Muscle layer of duodenum (tissue), 2 donors: ENCODE measurements around the gene RGL1.

Source experiments
- H3K27ac ChIP-seq: one replicate; pipeline ENCODE4 v1.7.0; 2013; ENCODE audit warnings: mild to moderate bottlenecking, low read length
- H3K27me3 ChIP-seq: one replicate; pipeline ENCODE4 v1.7.0; 2013; ENCODE audit warnings: low read depth, mild to moderate bottlenecking, control low read depth, low read length
- H3K36me3 ChIP-seq, 2 donors: one replicate each; pipeline ENCODE4 v1.7.0; 2013; ENCODE audit warnings: low read length in 2 of 2, control low read depth in 1 of 2, mild to moderate bottlenecking in 1 of 2; ENCODE audit not compliant: insufficient read depth in 2 of 2, control insufficient read depth in 1 of 2
- H3K4me1 ChIP-seq, 2 donors: one replicate each; pipeline ENCODE4 v1.7.0; 2013; ENCODE audit warnings: low read length in 2 of 2, mild to moderate bottlenecking in 2 of 2, control low read depth in 1 of 2, moderate library complexity in 1 of 2; ENCODE audit not compliant: insufficient read depth in 2 of 2, control insufficient read depth in 1 of 2
- H3K4me3 ChIP-seq, 2 donors: one replicate each; pipeline ENCODE4 v1.7.0; 2013; ENCODE audit warnings: low read length in 2 of 2, low read depth in 1 of 2, mild to moderate bottlenecking in 1 of 2
- H3K9me3 ChIP-seq, 2 donors: one replicate each; pipeline ENCODE4 v1.7.0; 2013; ENCODE audit warnings: low read length in 2 of 2, control low read depth in 1 of 2, mild to moderate bottlenecking in 1 of 2; ENCODE audit not compliant: control insufficient read depth in 1 of 2
- donor health status: healthy.

Gene RGL1

GRCh38 chr1:183945428-183946319 is 140.8 kb downstream of the RGL1 start:
- Histone ChIP-seq H3K4me1 (no peaks in the 10 kb centered on the region), H3K36me3 (peaks cover 0 to 4% of the 10 kb centered on the region in 2 donors), H3K27me3 (no peaks in the 10 kb centered on the region), H3K9me3 (no peaks in the 10 kb centered on the region), H3K4me3 (no peak overlapping the region), H3K27ac (no peak overlapping the region)

- peaks cover 0 to 6% of the 10 kb centered on the region in 2 donors for H3K36me3 ChIP-seq
- no peaks in the 10 kb centered on the region for H3K4me1 ChIP-seq
- H3K9me3 ChIP-seq, result no peaks in the 10 kb centered on the region
- H3K27ac ChIP-seq, result no peak overlapping the region
- no peak overlapping the region for H3K4me3 ChIP-seq
- H3K27me3 ChIP-seq, result no peaks in the 10 kb centered on the region
These were observed 141.3 kb downstream of the RGL1 start for GRCh38 chr1:183946320-183946613.

- no peaks in the 10 kb centered on the region for H3K4me1 ChIP-seq
- H3K27me3 ChIP-seq, result no peaks in the 10 kb centered on the region
- H3K4me3 ChIP-seq, result no peak overlapping the region
- no peaks in the 10 kb centered on the region for H3K9me3 ChIP-seq
- H3K36me3 ChIP-seq, result peaks cover 0 to 6% of the 10 kb centered on the region in 2 donors
- H3K27ac ChIP-seq, result no peak overlapping the region
These were observed 143.1 kb downstream of the RGL1 start for GRCh38 chr1:183947988-183948387.

- Histone ChIP-seq H3K4me1 (no peaks in the 10 kb centered on the region), H3K9me3 (no peaks in the 10 kb centered on the region), H3K27me3 (no peaks in the 10 kb centered on the region), H3K27ac (no peak overlapping the region), H3K4me3 (no peak overlapping the region), H3K36me3 (peaks cover 0 to 6% of the 10 kb centered on the region in 2 donors)
These were observed 147.2 kb downstream of the RGL1 start for GRCh38 chr1:183952101-183952500.

- no peak overlapping the region for H3K4me3 ChIP-seq
- H3K27me3 ChIP-seq, result no peaks in the 10 kb centered on the region
- H3K36me3 ChIP-seq, result peaks cover 0 to 6% of the 10 kb centered on the region in 2 donors
- H3K27ac ChIP-seq, result no peak overlapping the region
- H3K4me1 ChIP-seq, result no peaks in the 10 kb centered on the region
- no peaks in the 10 kb centered on the region for H3K9me3 ChIP-seq
These were observed 148.1 kb downstream of the RGL1 start for GRCh38 chr1:183953031-183953430.

- Histone ChIP-seq H3K4me3 (no peak overlapping the region), H3K36me3 (peaks cover 0 to 6% of the 10 kb centered on the region in 2 donors), H3K4me1 (no peaks in the 10 kb centered on the region), H3K27ac (no peak overlapping the region), H3K9me3 (no peaks in the 10 kb centered on the region), H3K27me3 (no peaks in the 10 kb centered on the region)
These were observed 149.6 kb downstream of the RGL1 start for GRCh38 chr1:183954496-183954895.

- Histone ChIP-seq H3K27ac (no peak overlapping the region), H3K4me3 (no peak overlapping the region), H3K4me1 (no peaks in the 10 kb centered on the region), H3K27me3 (no peaks in the 10 kb centered on the region), H3K9me3 (no peaks in the 10 kb centered on the region), H3K36me3 (no peaks in the 10 kb centered on the region)
These were observed 151.8 kb downstream of the RGL1 start for GRCh38 chr1:183956559-183957188.

- H3K9me3 ChIP-seq, result no peaks in the 10 kb centered on the region
- no peak overlapping the region for H3K4me3 ChIP-seq
- H3K27ac ChIP-seq, result no peak overlapping the region
- no peaks in the 10 kb centered on the region for H3K27me3 ChIP-seq
- H3K4me1 ChIP-seq, result no peaks in the 10 kb centered on the region
- no peaks in the 10 kb centered on the region for H3K36me3 ChIP-seq
These were observed 152.4 kb downstream of the RGL1 start for GRCh38 chr1:183957216-183957830.

GRCh38 chr1:183958958-183959357 is 154.0 kb downstream of the RGL1 start:
- H3K9me3 ChIP-seq, result no peaks in the 10 kb centered on the region
- H3K4me1 ChIP-seq, result no peaks in the 10 kb centered on the region
- H3K27me3 ChIP-seq, result no peaks in the 10 kb centered on the region
- H3K36me3 ChIP-seq, result peaks cover 0 to 3% of the 10 kb centered on the region in 2 donors
- no peak overlapping the region for H3K27ac ChIP-seq
- H3K4me3 ChIP-seq, result no peak overlapping the region

- Histone ChIP-seq H3K27ac (no peak overlapping the region), H3K4me3 (no peak overlapping the region), H3K27me3 (no peaks in the 10 kb centered on the region), H3K36me3 (peaks cover 0 to 3% of the 10 kb centered on the region in 2 donors), H3K9me3 (no peaks in the 10 kb centered on the region), H3K4me1 (no peaks in the 10 kb centered on the region)
These were observed 156.2 kb downstream of the RGL1 start for GRCh38 chr1:183961132-183961531.

GRCh38 chr1:183962903-183963302 is 158.0 kb downstream of the RGL1 start:
- no peak overlapping the region for H3K27ac ChIP-seq
- H3K4me1 ChIP-seq, result no peaks in the 10 kb centered on the region
- no peaks in the 10 kb centered on the region for H3K27me3 ChIP-seq

More at GRCh38 chr1:183962903-183963302, 158.0 kb downstream of the RGL1 start:
- Histone ChIP-seq H3K4me3 (no peak overlapping the region), H3K36me3 (peaks cover 0 to 3% of the 10 kb centered on the region in 2 donors), H3K9me3 (no peaks in the 10 kb centered on the region)
